Endothelial cell of umbilical vein (primary cell): ENCODE measurements around the gene NCSTN.

Experiments
- EZH2 ChIP-seq: IDR thresholded peaks from 2 replicates; pipeline ENCODE4 v1.6.1; 2012; ENCODE audit warnings: borderline replicate concordance, low read depth, mild to moderate bottlenecking, moderate library complexity, low read length, inconsistent platforms; ENCODE audit not compliant: severe bottlenecking
- FOS ChIP-seq: IDR thresholded peaks from 2 replicates; pipeline ENCODE4 v1.6.1; 2011; ENCODE audit warnings: mild to moderate bottlenecking, low read length, moderate library complexity, borderline replicate concordance; ENCODE audit not compliant: insufficient read depth
- POLR2A ChIP-seq: IDR thresholded peaks from 2 replicates; pipeline ENCODE4 v1.6.1; 2012; ENCODE audit warnings: low read depth, mild to moderate bottlenecking, control low read depth, low read length
- TF ChIP-seq, protein P1 (sequence below), 2 donors: IDR thresholded peaks; 1 replicate in 1 of 2; 2 replicates in 1 of 2; pipeline ENCODE4 v1.5.1; 2011; ENCODE audit warnings: low read length in 2 of 2, mild to moderate bottlenecking in 2 of 2, moderate library complexity in 2 of 2, control low read depth in 1 of 2, inconsistent platforms in 1 of 2, low read depth in 1 of 2; ENCODE audit not compliant: insufficient read depth in 1 of 2; ENCODE audit errors: extremely low read depth in 1 of 2

GRCh38 chr1:160307118-160307791 lies 35.9 kb upstream of the NCSTN start:
- TF ChIP-seq, protein P1, sequence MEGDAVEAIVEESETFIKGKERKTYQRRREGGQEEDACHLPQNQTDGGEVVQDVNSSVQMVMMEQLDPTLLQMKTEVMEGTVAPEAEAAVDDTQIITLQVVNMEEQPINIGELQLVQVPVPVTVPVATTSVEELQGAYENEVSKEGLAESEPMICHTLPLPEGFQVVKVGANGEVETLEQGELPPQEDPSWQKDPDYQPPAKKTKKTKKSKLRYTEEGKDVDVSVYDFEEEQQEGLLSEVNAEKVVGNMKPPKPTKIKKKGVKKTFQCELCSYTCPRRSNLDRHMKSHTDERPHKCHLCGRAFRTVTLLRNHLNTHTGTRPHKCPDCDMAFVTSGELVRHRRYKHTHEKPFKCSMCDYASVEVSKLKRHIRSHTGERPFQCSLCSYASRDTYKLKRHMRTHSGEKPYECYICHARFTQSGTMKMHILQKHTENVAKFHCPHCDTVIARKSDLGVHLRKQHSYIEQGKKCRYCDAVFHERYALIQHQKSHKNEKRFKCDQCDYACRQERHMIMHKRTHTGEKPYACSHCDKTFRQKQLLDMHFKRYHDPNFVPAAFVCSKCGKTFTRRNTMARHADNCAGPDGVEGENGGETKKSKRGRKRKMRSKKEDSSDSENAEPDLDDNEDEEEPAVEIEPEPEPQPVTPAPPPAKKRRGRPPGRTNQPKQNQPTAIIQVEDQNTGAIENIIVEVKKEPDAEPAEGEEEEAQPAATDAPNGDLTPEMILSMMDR (IDR thresholded peaks at IDR 0.05; ENCODE audit: extremely low read depth in 1 of 2, insufficient read depth in 1 of 2, low read depth in 1 of 2, low read length in 2 of 2), result no peak
- TF ChIP-seq EZH2 (no peak), POLR2A (no peak), FOS (no peak)
